ENCODE data around the gene NBPF3. TPM values are rescaled to one million over a fixed set of nuclear protein-coding genes. Genes with fewer than 3 reads are reported as not detected.
"Not testable (repeated sequence)": the region's sequence is repeated elsewhere in the genome, so short reads cannot be mapped to it uniquely, and the experiment has no call there.

The NBPF3 gene
- total RNA-seq, 1 experiment from 2014 or later = 15.8 TPM

GRCh38 chr1:21446647-21447046, 6.7 kb downstream of the NBPF3 start:
- not testable (repeated sequence) for H3K14ac ChIP-seq (ENCODE audit: insufficient read depth, low read length); H2BK12ac ChIP-seq (ENCODE audit: insufficient read length, low read depth, low read length); H3K23ac ChIP-seq (ENCODE audit: insufficient read length, low read depth, low read length); H3K79me1 ChIP-seq (ENCODE audit: insufficient read depth, low read depth, low read length, poor library complexity, severe bottlenecking); H3K9ac ChIP-seq (ENCODE audit: extremely low read depth, insufficient read length, low read length); H3K56ac ChIP-seq (ENCODE audit: insufficient read length, low read depth, low read length); H3K79me2 ChIP-seq (ENCODE audit: insufficient read depth, low read length); H3K23me2 ChIP-seq (ENCODE audit: insufficient read length, low read depth, low read length, poor library complexity, severe bottlenecking); H2AFZ ChIP-seq (ENCODE audit: low read length); H3K27ac Mint-ChIP-seq; H3K27me3 ChIP-seq (ENCODE audit: insufficient read depth, low read length); H2AK5ac ChIP-seq (ENCODE audit: insufficient read length, low read length); H3K4me2 ChIP-seq (ENCODE audit: insufficient read depth, insufficient read length, low read length); H3T11ph ChIP-seq (ENCODE audit: low read length); H2BK15ac ChIP-seq (ENCODE audit: low read depth, low read length); H2BK20ac ChIP-seq (ENCODE audit: low read depth, low read length, poor library complexity, severe bottlenecking); H3K4me1 Mint-ChIP-seq; H2BK120ac ChIP-seq (ENCODE audit: low read depth, low read length, poor library complexity, severe bottlenecking); H2BK5ac ChIP-seq (ENCODE audit: insufficient read length, low read length); H4K91ac ChIP-seq (ENCODE audit: insufficient read length, low read depth, low read length); H3K4me1 ChIP-seq (ENCODE audit: insufficient read depth, low read length); H3K27ac ChIP-seq (ENCODE audit: insufficient read length, low read depth, low read length); H3K4me3 Mint-ChIP-seq; H3K4ac ChIP-seq (ENCODE audit: low read depth, low read length); H3K9me3 ChIP-seq (ENCODE audit: control insufficient read depth, low read depth, low read length); H4K8ac ChIP-seq (replicated peaks; ENCODE audit: insufficient read length, low read depth, low read length); DNase-seq; H3K9me3 Mint-ChIP-seq; H3K27me3 Mint-ChIP-seq (ENCODE audit: low read depth); H3K18ac ChIP-seq (ENCODE audit: insufficient read length, low read depth, low read length); H4K20me1 ChIP-seq (ENCODE audit: control insufficient read depth, insufficient read depth, insufficient read length); H4K5ac ChIP-seq (ENCODE audit: insufficient read length, low read depth, low read length)
- peaks cover 1 to 25% (median 22%) of the 10 kb centered on the region in 3 experiments; a peak in 6 of 7 replicates for H3K36me3 Mint-ChIP-seq (ENCODE audit: insufficient read depth in 1 of 3, low read depth in 3 of 3)
- no CpG with 5 or more reads among the region's 2 CpGs for WGBS (ENCODE audit: extremely low coverage, insufficient read length, low lambda C conversion rate)

All from H9 (cell line).